Neutrophil (primary cell): ENCODE results near the gene SPIRE1.

Source experiments
- H3K27ac ChIP-seq: fragments of 200-600 bp; sonication (generic); 2 replicates; pipeline ENCODE4 v1.5.1; 2016; ENCODE audit warnings: mild to moderate bottlenecking, moderate library complexity
- H3K27me3 ChIP-seq: fragments of 200-600 bp; sonication (generic); 2 replicates; pipeline ENCODE4 v1.6.0; 2016; ENCODE audit warnings: mild to moderate bottlenecking
- H3K36me3 ChIP-seq: fragments of 200-600 bp; sonication (generic); 2 replicates; pipeline ENCODE4 v1.5.1; 2017
- H3K4me1 ChIP-seq, 2 experiments: fragments of 200-600 bp in 1 of 2; sonication (generic) in 1 of 2; 1 replicate in 1 of 2; 2 replicates in 1 of 2; pipeline versions ENCODE4 v1.5.1 to v1.6.1; 2013 to 2016; ENCODE audit warnings: low read depth in 1 of 2, low read length in 1 of 2, mild to moderate bottlenecking in 1 of 2, moderate library complexity in 1 of 2; ENCODE audit not compliant: control insufficient read depth in 1 of 2, insufficient read depth in 1 of 2
- H3K4me3 ChIP-seq, 2 experiments: fragments of 200-600 bp in 1 of 2; sonication (generic) in 1 of 2; 1 replicate in 1 of 2; 2 replicates in 1 of 2; pipeline ENCODE4 v1.5.1; 2013 to 2016; ENCODE audit warnings: low read depth in 1 of 2, low read length in 1 of 2, mild to moderate bottlenecking in 1 of 2, moderate library complexity in 1 of 2
- H3K9me3 ChIP-seq: fragments of 200-600 bp; sonication (generic); 2 replicates; pipeline ENCODE4 v1.5.1; 2016
- CTCF ChIP-seq: fragments of 200-600 bp; sonication (generic); IDR thresholded peaks from 2 replicates; pipeline ENCODE4 v1.5.1; 2016; ENCODE audit warnings: antibody characterized with exemption

SPIRE1 gene

GRCh38 chr18:12679183-12679786, 21.4 kb upstream of the SPIRE1 start:
- Histone ChIP-seq H3K36me3 (peaks cover 15% of the 10 kb centered on the region), H3K9me3 (no peaks in the 10 kb centered on the region), H3K27me3 (no peaks in the 10 kb centered on the region), H3K27ac (peak overlapping the region; percentile 15), H3K4me3 (no peak overlapping the region), H3K4me1 (peaks cover 0 to 3% of the 10 kb centered on the region in 2 experiments)
- no peak for TF ChIP-seq CTCF

GRCh38 chr18:12668041-12668440, 10.1 kb upstream of the SPIRE1 start:
- no peak for TF ChIP-seq CTCF
- no peaks in the 10 kb centered on the region for H3K9me3 ChIP-seq
- H3K27me3 ChIP-seq = no peaks in the 10 kb centered on the region
- H3K4me3 ChIP-seq = no peak overlapping the region
- H3K4me1 ChIP-seq = no peaks in the 10 kb centered on the region
- no peak overlapping the region for H3K27ac ChIP-seq
- H3K36me3 ChIP-seq = peaks cover 6% of the 10 kb centered on the region

- Histone ChIP-seq H3K36me3 (no peaks in the 10 kb centered on the region), H3K4me1 (peaks cover 12 to 16% of the 10 kb centered on the region in 2 experiments), H3K4me3 (no peak overlapping the region), H3K27ac (no peak overlapping the region), H3K9me3 (no peaks in the 10 kb centered on the region), H3K27me3 (peaks cover 48% of the 10 kb centered on the region)
- TF ChIP-seq CTCF = peak; percentile 49
Observed at GRCh38 chr18:12659904-12660605, 2.1 kb upstream of the SPIRE1 start.

- H3K4me3 ChIP-seq = peak overlapping the region; percentile 53 to 78
- H3K9me3 ChIP-seq = no peaks in the 10 kb centered on the region
- H3K36me3 ChIP-seq = no peaks in the 10 kb centered on the region
- TF ChIP-seq CTCF = no peak
- H3K27me3 ChIP-seq = peaks cover 59% of the 10 kb centered on the region
- no peak overlapping the region for H3K27ac ChIP-seq
- H3K4me1 ChIP-seq = peaks cover 12 to 16% of the 10 kb centered on the region in 2 experiments
Observed at GRCh38 chr18:12658426-12659138, 675 bp upstream of the SPIRE1 start.

- Histone ChIP-seq H3K4me1 (peaks cover 12 to 16% of the 10 kb centered on the region in 2 experiments), H3K4me3 (peak overlapping the region; percentile 53 to 69), H3K36me3 (no peaks in the 10 kb centered on the region), H3K9me3 (no peaks in the 10 kb centered on the region), H3K27me3 (peaks cover 74% of the 10 kb centered on the region), H3K27ac (no peak overlapping the region)
- TF ChIP-seq CTCF = no peak
Observed at GRCh38 chr18:12656938-12657683, 796 bp downstream of the SPIRE1 start.
